G401 (cell line): ENCODE measurements around the gene GADD45A. TPM values are rescaled to one million over a fixed set of nuclear protein-coding genes. Genes with fewer than 3 reads are reported as not detected.

Experiments used
- DNase-seq: peaks from one replicate; pipeline ENCODE4 v3.0.0-alpha.2; 2015; ENCODE audit warnings: low spot score
- in situ Hi-C: cut with HindIII; loops from 2 replicates; pipeline ENCODE4 v1.10.0; 2016; ENCODE audit warnings: low sequenced_read_pairs, mixed read lengths
- total RNA-seq: library from RNA; depleted of rRNA; stranded (reverse); fragments of >200 nt; shearing (Covaris generic); gene quantifications from 2 replicates; pipeline ENCODE4 v1.2.3, GENCODE V29; 2014; rRNA removed

The GADD45A gene
- total RNA-seq, 1 experiment from 2014 or later: 5.5 TPM

GRCh38 chr1:67735206-67735605 is 50.2 kb downstream of the GADD45A start:
- in situ Hi-C loops: no loop called here
- no peak for DNase-seq

DNA sequence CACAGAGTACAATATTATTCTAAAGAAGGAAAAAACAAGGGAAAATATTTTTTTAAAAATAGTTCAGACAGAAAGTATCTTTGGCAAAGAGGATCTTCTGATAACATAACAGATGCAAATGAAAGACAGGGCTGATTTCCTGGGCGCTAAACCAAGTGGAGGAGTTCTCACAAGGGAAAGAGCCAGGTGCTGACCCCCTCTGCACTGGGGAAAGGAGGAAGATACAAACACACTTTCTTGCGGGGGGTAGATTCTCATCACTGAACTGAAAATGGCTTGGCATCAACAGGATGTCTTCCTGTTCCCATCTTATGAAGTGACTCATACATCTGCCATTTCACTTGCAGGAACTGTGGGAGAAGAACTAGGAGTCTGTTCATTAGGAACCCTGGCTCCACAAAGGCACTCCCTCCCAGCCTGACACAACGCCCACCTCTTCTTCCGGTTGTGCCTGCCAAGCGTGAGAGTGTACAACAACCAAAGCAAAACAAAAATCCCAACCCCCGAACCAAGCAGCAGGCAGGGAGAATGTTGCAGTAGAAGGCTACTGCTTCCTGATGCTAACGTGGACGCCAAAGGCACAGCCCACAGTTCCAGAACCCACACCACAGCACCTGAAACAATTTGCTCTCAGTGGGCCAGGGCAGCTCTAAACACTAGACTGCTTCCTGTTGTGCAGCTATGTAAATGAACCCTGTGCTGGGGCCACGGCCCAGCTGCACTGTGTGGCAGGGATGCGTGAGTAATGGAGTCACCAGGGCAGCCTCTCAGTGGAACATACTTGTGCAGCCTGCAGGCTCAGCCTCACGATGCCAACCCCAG is 51.0 kb downstream of the GADD45A start:
- in situ Hi-C loops: no loop called here
- no peak for DNase-seq

DNA sequence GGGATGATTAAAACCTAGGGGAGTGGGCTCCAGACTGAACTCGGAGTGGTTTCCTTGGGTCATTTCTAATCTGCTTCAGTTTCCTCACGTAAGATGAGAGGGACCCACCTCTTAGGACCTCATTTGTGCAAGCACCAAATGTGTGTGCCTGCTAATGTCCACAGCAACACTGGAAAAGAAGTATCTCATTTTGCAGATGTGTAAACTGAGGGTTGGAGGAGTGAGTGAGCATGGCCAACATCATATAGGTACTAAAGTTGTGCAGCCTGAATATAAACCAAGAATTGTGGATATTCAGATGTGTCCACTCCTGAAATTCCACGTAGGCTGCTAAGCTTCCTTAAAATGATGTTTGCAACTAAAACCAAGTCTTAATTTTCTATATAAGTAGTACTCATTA is 51.7 kb downstream of the GADD45A start:
- in situ Hi-C loops: no loop called here

DNA sequence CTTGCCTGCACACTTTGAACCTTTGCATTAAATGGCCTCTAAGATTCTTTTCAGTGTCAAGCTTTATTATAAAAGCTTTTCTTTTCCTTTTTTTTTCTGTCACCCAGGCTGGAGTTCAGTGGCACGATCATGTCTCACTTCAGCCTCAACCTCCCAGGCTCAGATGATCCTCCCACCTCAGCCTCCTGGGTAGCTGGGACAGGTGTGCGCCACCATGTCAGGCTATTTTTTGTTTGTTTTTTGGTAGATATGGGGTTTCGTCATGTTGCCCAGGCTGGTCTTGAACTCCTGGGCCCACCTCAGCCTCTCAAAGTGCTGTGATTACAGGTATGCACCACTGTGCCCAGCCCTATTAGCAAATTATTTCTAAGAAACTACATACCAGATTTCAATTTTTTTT is 52.9 kb downstream of the GADD45A start:
- in situ Hi-C loops: no loop called here
- DNase-seq: no peak

More for the DNA sequence above, 51.7 kb downstream of the GADD45A start:
- DNase-seq: no peak

Other genes starting within 250 kb of the GADD45A start
- gene GNG12, start 148.3 kb downstream of the GADD45A start, total RNA-seq: 2.6 and 4.7 TPM in 2 replicates